Neutrophil (primary cell): ENCODE measurements around the gene TBX5.

ENCODE experiments used
- H3K27ac ChIP-seq: fragments of 200-600 bp; sonication (generic); 2 replicates; pipeline ENCODE4 v1.5.1; 2016; ENCODE audit warnings: mild to moderate bottlenecking, moderate library complexity
- H3K27me3 ChIP-seq: fragments of 200-600 bp; sonication (generic); 2 replicates; pipeline ENCODE4 v1.6.0; 2016; ENCODE audit warnings: mild to moderate bottlenecking
- H3K36me3 ChIP-seq: fragments of 200-600 bp; sonication (generic); 2 replicates; pipeline ENCODE4 v1.5.1; 2017
- H3K4me1 ChIP-seq, 2 experiments: fragments of 200-600 bp in 1 of 2; sonication (generic) in 1 of 2; 1 replicate in 1 of 2; 2 replicates in 1 of 2; pipeline versions ENCODE4 v1.5.1 to v1.6.1; 2013 to 2016; ENCODE audit warnings: low read depth in 1 of 2, low read length in 1 of 2, mild to moderate bottlenecking in 1 of 2, moderate library complexity in 1 of 2; ENCODE audit not compliant: control insufficient read depth in 1 of 2, insufficient read depth in 1 of 2
- H3K4me3 ChIP-seq, 2 experiments: fragments of 200-600 bp in 1 of 2; sonication (generic) in 1 of 2; 1 replicate in 1 of 2; 2 replicates in 1 of 2; pipeline ENCODE4 v1.5.1; 2013 to 2016; ENCODE audit warnings: low read depth in 1 of 2, low read length in 1 of 2, mild to moderate bottlenecking in 1 of 2, moderate library complexity in 1 of 2
- H3K9me3 ChIP-seq: fragments of 200-600 bp; sonication (generic); 2 replicates; pipeline ENCODE4 v1.5.1; 2016
- TF ChIP-seq, protein P1 (sequence below): fragments of 200-600 bp; sonication (generic); IDR thresholded peaks from 2 replicates; pipeline ENCODE4 v1.5.1; 2016; ENCODE audit warnings: antibody characterized with exemption

The TBX5 gene

DNA sequence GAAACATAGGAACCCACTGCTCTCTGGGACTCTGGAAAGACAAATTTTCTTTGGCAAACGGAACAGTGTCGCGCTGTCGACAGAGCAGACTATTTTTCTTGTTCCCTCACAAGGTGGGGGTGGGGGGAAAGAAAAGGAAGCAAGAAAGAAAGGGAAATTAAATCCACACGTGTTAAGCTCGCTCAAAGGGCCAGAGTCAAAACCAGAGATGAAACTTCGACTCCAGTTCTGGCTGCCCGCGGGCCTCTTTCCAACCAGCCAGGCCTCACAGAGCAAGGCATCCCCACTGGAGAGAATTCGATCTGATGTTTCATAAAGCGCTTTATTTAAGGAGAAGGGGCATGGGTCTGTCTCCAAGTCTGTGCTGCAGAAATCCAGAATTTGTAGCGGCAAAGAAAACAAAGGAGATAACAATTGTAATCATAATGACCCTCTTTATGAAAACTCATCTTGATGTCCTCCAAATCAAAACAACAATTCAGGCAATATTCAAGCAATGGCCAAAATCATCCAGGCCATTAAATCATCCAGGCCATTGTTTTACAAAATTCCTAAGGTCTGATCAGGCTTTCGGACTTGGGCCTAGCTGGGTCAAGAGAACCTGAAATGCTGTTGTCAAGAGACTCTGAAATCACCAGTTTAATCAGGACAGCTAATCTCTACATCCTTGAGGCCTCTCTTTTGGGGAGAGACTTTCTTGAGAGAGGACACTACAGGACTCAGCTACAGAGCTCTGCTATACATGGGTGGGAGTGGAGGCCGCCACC, 5.3 kb upstream of the TBX5 start:
- Histone ChIP-seq H3K9me3 (no peaks in the 10 kb centered on the region), H3K27ac (no peak overlapping the region), H3K27me3 (peaks cover 100% of the 10 kb centered on the region), H3K4me1 (no peaks in the 10 kb centered on the region), H3K4me3 (no peak overlapping the region), H3K36me3 (no peaks in the 10 kb centered on the region)
- TF ChIP-seq, protein P1, sequence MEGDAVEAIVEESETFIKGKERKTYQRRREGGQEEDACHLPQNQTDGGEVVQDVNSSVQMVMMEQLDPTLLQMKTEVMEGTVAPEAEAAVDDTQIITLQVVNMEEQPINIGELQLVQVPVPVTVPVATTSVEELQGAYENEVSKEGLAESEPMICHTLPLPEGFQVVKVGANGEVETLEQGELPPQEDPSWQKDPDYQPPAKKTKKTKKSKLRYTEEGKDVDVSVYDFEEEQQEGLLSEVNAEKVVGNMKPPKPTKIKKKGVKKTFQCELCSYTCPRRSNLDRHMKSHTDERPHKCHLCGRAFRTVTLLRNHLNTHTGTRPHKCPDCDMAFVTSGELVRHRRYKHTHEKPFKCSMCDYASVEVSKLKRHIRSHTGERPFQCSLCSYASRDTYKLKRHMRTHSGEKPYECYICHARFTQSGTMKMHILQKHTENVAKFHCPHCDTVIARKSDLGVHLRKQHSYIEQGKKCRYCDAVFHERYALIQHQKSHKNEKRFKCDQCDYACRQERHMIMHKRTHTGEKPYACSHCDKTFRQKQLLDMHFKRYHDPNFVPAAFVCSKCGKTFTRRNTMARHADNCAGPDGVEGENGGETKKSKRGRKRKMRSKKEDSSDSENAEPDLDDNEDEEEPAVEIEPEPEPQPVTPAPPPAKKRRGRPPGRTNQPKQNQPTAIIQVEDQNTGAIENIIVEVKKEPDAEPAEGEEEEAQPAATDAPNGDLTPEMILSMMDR, result no peak

DNA sequence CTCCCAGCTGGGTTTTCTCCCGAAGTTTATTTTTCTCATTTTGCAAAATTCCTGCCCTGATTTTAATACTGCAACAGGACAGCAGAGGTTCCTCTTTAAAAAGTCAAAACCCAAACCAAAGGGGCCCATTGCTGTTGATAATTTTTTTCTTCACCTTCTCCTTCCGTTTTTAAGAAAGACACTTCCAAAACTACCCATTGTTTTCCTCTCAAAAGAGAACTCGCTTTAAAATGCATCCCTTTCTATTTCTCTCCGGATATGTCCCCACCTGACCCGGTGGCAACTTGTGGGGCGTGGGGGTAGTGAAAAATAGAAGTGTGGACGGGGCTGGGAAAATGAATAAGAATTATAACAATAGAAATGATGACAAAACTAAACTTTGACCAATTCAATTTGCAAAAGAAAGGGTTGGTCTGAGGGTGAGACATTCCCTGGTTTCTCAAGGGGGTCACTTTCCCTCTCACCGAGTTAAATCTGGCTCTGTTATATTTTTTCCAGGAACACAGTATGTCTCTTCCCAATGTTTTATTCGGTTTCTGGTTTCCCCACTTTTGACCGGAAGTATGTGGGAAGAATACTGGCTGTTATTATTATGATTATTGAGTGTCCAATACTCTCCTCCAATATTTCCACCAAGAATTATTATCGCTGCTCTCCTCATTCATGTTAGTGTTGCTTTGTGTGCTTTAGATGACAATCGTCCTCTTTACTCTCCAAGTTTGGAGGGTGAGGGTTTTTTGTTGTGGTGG, 4.1 kb upstream of the TBX5 start:
- no peaks in the 10 kb centered on the region for H3K36me3 ChIP-seq
- H3K27me3 ChIP-seq, result peaks cover 100% of the 10 kb centered on the region
- no peaks in the 10 kb centered on the region for H3K4me1 ChIP-seq
- TF ChIP-seq, protein P1, result no peak
- no peaks in the 10 kb centered on the region for H3K9me3 ChIP-seq
- no peak overlapping the region for H3K27ac ChIP-seq
- no peak overlapping the region for H3K4me3 ChIP-seq

DNA sequence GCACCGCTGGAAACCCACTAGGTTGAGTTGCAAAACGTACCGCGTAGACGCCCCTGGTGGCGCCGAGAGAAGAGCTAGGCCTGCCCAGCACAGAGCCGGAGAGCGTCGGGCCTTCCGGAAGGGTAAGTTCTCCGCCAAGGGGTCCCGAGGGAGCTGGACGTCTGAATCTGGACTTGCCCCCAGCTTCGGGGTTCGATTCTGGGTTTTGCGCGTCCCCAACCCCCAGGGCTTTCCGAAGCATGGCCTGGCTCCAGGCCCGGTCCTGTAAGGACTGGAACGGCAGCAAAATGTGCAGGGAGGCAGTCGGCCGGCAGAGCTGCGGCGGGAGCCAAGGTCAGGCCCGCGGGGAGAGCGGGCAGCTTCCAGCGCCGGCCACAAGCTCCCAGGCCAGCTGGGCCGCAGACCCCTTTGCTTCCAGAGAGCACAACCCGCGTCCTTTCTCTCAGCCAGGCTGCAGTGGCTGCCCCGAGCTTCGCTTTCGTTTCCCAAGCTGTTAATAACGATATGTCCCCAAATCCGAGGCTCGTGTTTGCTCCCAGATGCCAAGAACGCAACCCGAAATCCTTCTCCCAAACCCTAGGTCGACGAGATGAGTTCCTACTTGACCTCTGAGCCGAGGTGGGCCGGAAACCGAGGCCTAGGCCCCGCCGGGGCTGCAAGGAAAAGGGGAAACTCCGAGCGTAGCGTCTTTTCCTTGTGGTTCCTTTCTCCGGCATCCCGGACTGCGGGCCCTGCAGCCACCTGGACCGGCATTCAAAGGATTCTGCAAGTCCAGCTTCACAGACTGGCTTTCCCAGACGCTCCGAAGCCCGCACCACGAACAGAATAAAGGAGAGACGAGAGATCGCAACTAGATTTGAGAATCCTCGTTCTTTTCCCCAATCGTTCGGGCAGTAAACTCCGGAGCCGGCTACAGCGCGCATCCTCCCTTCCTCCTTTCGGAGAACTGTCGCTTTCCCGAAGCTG, 3.2 kb upstream of the TBX5 start:
- H3K27me3 ChIP-seq, result peaks cover 100% of the 10 kb centered on the region
- H3K4me1 ChIP-seq, result no peaks in the 10 kb centered on the region
- H3K9me3 ChIP-seq, result no peaks in the 10 kb centered on the region
- no peaks in the 10 kb centered on the region for H3K36me3 ChIP-seq
- TF ChIP-seq, protein P1, result no peak
- no peak overlapping the region for H3K4me3 ChIP-seq
- H3K27ac ChIP-seq, result no peak overlapping the region

DNA sequence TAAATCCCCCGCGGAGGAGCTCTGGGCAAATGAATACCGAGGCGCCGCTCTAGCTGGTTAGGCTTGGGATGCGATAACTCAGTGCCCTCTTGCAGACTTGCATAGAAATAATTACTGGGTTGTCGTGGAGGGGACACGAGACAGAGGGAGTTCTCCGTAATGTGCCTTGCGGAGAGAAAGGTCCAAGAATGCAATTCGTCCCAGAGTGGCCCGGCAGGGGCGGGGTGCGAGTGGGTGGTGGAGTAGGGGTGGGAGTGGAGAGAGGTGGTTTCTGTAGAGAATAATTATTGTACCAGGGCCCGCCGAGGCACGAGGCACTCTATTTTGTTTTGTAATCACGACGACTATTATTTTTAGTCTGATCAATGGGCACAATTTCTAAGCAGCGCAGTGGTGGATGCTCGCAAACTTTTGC, 2.5 kb upstream of the TBX5 start:
- Histone ChIP-seq H3K27ac (no peak overlapping the region), H3K9me3 (no peaks in the 10 kb centered on the region), H3K27me3 (peaks cover 100% of the 10 kb centered on the region), H3K4me3 (no peak overlapping the region), H3K36me3 (no peaks in the 10 kb centered on the region), H3K4me1 (no peaks in the 10 kb centered on the region)
- TF ChIP-seq, protein P1, result no peak

DNA sequence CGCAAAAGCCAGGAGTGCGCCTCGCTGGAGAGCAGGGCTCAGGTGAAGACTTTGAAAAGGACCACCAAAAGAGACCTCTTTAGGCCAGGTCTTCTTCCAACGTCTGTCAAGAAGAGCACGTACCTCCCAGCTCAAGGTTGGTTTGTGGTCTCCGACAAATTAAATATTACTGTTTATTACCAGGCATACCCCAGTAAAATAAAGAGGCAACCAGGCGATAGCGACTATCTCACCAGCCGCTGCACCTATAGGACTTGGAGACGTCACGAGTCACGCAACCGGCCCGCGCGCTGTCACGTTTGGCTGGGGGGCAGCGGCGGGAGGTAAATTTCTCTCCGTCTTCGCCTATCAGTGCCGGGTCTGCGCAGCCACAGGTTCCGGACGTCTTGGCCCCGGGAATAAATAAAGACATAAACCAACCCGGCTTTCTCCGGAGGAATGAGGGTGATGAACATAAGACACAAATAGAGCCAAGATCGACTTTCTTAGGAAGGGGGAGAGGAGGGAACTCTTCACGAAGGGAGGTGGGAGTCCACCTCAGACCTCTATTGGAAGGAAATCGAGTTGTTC, 2.0 kb upstream of the TBX5 start:
- TF ChIP-seq, protein P1, result no peak
- H3K4me3 ChIP-seq, result no peak overlapping the region
- H3K27me3 ChIP-seq, result peaks cover 100% of the 10 kb centered on the region
- no peak overlapping the region for H3K27ac ChIP-seq
- no peaks in the 10 kb centered on the region for H3K9me3 ChIP-seq
- H3K36me3 ChIP-seq, result no peaks in the 10 kb centered on the region
- H3K4me1 ChIP-seq, result no peaks in the 10 kb centered on the region
